ENCODE data around the gene ARHGEF2.

Gene ARHGEF2

GRCh38 chr1:155981266-155982088, 3.1 kb upstream of the ARHGEF2 start:
- in situ Hi-C loops (cut with HindIII; ENCODE audit: low pct_ligation_motif_present, low sequenced_read_pairs) = no loop called here
- Histone ChIP-seq H3K36me3 (replicated peaks) (no peaks in the 10 kb centered on the region), H3K4me3 (ENCODE audit: low read depth, low read length) (peak overlapping the region; percentile 47), H3K27me3 (replicated peaks) (no peaks in the 10 kb centered on the region), H3K27ac (peak overlapping the region; percentile 45)
- TF ChIP-seq CTCF (IDR thresholded peaks at IDR 0.05; ENCODE audit: low read depth, low read length, missing control alignments) = no peak
- peak; percentile 28 for DNase-seq

DNA sequence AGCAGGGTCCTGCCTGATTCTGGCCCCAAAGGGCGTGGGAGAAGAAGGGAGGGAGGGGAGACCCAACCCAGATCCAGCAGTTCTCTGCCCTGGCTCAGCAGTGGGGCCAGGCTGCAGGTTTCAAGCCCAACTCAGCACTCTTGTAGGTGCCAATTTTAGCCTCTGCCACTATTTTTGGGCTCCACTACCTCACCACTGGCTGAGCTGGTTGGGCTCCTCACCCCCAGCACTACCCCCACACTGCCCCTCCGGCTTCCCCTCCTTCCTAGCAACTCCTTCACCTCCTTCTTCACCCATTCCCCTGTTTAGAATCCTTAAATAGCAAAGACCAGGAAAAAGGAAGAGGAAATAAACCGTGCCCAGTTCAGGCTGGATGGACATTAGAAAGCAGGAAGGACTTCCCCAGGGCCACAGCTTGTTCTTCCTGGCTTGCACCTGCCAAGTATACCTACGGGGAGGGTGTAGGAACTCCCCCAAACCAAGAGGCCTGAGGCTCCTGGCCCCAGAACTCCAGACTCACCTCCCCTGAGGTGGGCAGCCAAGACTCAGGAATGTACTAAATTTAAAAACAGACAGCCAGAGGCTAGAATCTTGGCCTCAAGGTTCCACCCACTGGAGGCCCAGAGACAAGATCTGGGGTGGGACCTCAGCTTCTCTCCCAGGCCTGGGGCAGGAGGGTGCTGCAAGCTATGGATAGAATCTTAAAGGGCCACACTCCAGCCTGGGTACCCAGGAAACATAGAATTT, 1.4 kb upstream of the ARHGEF2 start:
- no peak for TF ChIP-seq CTCF (IDR thresholded peaks at IDR 0.05; ENCODE audit: low read depth, low read length, missing control alignments)
- peak overlapping the region; percentile 67 for H3K27ac ChIP-seq
- in situ Hi-C loops (cut with HindIII; ENCODE audit: low pct_ligation_motif_present, low sequenced_read_pairs) = no loop called here
- H3K27me3 ChIP-seq (replicated peaks) = no peaks in the 10 kb centered on the region
- H3K4me3 ChIP-seq (ENCODE audit: low read depth, low read length) = peak overlapping the region; percentile 90
- H3K36me3 ChIP-seq (replicated peaks) = no peaks in the 10 kb centered on the region
- no peak for DNase-seq

DNA sequence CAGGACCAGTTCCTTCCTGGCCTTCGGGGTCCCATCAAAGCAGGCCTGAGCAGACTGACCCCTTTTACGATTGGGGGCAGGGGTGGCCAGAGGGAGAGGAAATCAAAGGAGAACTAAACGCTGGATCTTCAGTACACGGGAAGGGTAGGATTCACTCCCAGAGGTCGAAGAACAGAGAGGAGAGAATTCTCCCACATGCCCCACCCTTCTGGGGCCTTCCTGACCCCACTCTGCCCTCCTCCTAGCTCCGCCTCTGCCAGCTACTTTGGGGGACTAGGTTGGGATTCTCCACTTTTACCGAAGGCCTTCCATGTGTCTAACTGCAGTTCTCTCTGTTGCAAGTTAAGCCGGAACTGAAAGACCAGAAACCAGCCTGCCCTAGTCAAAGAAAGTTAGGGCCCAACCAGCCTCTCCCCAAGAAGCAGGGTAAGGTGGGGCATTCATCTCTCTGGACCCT, 654 bp upstream of the ARHGEF2 start:
- no peak for DNase-seq
- Histone ChIP-seq H3K27ac (peak overlapping the region; percentile 67), H3K27me3 (replicated peaks) (no peaks in the 10 kb centered on the region), H3K4me3 (ENCODE audit: low read depth, low read length) (peak overlapping the region; percentile 90), H3K36me3 (replicated peaks) (peaks cover 4% of the 10 kb centered on the region)
- in situ Hi-C loops (cut with HindIII; ENCODE audit: low pct_ligation_motif_present, low sequenced_read_pairs) = no loop called here
- no peak for TF ChIP-seq CTCF (IDR thresholded peaks at IDR 0.05; ENCODE audit: low read depth, low read length, missing control alignments)

DNA sequence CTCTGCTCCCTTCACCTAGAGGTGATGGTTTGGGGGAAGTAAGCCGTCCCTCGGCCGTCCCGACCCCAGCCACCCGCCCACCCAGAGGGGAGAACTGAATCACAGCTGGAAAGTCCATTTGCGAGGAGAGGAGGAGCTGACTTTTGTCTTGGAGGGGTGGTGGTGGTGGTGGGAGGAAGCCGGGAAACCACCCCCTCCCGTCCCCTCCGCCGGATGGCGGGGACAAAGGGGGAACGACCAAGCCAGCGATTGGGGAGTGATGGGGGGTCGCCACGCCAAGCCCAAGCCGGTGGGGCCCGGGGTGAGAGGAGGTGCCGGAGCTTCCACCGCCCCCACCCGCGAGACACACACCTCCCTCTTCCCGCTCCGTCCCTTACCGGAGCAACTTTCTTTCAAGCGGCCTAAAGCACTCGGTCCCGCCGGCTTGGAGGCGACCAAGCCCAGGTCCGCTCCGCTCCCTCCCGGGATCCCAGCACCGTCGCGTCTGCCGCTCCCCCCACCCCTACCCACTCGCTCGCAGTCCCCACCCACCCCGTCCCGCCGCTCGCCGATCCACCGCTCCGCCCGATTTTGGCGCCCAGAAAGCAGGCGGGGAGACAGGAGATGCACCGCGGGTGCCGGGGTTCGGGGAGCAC, 540 bp downstream of the ARHGEF2 start:
- in situ Hi-C loops (cut with HindIII; ENCODE audit: low pct_ligation_motif_present, low sequenced_read_pairs) = no loop called here
- peak overlapping the region; percentile 90 for H3K4me3 ChIP-seq (ENCODE audit: low read depth, low read length)
- TF ChIP-seq CTCF (IDR thresholded peaks at IDR 0.05; ENCODE audit: low read depth, low read length, missing control alignments) = no peak
- no peak for DNase-seq
- H3K27me3 ChIP-seq (replicated peaks) = no peaks in the 10 kb centered on the region
- H3K27ac ChIP-seq = peak overlapping the region; percentile 67
- peaks cover 4% of the 10 kb centered on the region for H3K36me3 ChIP-seq (replicated peaks)

- Histone ChIP-seq H3K27ac (peak overlapping the region; percentile 67), H3K36me3 (replicated peaks) (peaks cover 6% of the 10 kb centered on the region), H3K27me3 (replicated peaks) (no peaks in the 10 kb centered on the region), H3K4me3 (ENCODE audit: low read depth, low read length) (peak overlapping the region; percentile 90)
- DNase-seq = no peak
- in situ Hi-C loops (cut with HindIII; ENCODE audit: low pct_ligation_motif_present, low sequenced_read_pairs) = no loop called here
- no peak for TF ChIP-seq CTCF (IDR thresholded peaks at IDR 0.05; ENCODE audit: low read depth, low read length, missing control alignments)
Measured at GRCh38 chr1:155976913-155977689, 1.2 kb downstream of the ARHGEF2 start.
